GM12873 (cell line): ENCODE results near the gene MCOLN1.

Experiments used
- TF ChIP-seq, protein P1 (sequence below): IDR thresholded peaks from 2 replicates; pipeline ENCODE4 v1.5.1; 2012; ENCODE audit warnings: low read depth, mild to moderate bottlenecking, moderate library complexity, low read length, control low read depth; ENCODE audit not compliant: insufficient read depth; ENCODE audit errors: missing control alignments

MCOLN1 gene

DNA sequence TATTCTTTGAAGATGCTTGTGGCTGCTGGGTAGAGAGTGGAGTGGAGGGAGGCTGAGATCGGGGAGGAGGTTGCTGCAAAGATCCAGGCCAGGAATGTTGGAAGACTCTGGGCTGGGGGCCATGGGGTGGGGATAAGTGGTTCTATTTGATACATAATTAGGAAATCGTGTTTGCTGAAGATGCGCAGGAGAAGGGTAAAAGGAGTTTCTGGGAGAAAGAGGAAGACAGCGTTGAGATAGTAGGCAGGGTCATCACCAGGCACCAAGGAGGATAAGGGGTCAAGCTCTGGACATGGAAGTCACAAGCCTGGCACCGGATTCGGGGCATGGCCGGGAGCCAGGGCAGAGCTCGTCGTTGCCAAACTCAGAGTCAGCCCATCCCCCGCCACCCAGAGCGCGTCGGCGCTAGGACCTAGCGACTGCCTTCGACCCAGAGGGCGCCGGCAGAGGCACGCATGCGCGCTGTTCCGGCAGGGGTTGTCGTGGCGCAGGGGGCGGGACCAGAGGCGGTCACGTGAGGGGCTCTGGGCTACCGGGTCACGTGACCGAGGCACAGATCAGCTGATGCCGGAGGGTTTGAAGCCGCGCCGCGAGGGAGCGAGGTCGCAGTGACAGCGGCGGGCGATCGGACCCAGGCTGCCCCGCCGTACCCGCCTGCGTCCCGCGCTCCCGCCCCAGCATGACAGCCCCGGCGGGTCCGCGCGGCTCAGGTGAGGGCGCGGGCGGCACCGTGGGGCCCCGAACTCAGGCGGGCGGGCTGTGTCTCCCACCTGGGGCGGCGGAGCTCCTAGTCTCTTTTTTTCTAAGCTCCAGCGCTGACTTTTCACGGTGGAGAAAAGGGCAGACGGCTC is at the start of gene MCOLN1:
Gene MCOLN1, plus strand, starts transcription at position 553 of the 851 bp plus-strand sequence. Its CDS starts 127 bp downstream, at position 680.
- TF ChIP-seq, protein P1, sequence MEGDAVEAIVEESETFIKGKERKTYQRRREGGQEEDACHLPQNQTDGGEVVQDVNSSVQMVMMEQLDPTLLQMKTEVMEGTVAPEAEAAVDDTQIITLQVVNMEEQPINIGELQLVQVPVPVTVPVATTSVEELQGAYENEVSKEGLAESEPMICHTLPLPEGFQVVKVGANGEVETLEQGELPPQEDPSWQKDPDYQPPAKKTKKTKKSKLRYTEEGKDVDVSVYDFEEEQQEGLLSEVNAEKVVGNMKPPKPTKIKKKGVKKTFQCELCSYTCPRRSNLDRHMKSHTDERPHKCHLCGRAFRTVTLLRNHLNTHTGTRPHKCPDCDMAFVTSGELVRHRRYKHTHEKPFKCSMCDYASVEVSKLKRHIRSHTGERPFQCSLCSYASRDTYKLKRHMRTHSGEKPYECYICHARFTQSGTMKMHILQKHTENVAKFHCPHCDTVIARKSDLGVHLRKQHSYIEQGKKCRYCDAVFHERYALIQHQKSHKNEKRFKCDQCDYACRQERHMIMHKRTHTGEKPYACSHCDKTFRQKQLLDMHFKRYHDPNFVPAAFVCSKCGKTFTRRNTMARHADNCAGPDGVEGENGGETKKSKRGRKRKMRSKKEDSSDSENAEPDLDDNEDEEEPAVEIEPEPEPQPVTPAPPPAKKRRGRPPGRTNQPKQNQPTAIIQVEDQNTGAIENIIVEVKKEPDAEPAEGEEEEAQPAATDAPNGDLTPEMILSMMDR: no peak

DNA sequence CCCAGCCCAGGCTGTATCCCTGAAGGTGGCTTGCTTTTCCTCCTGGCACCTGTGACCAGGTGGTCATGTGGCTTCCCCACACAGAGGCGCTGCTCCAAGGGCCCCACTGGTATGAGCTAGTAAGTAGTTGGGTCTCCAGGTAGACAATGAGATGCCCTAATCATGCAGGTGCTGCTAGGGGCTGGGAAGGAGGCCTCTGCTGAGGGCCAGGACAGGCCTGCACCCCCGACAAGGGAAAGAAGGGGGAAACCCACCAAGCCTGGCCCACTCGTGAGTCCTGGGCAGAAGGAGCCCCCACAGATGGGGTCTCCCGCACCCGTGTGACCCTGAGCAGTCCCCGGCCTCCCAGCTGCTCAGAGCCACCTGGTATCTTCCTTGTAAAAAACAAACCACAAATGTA is 46.8 kb upstream of the MCOLN1 start:
- TF ChIP-seq, protein P1: no peak

DNA sequence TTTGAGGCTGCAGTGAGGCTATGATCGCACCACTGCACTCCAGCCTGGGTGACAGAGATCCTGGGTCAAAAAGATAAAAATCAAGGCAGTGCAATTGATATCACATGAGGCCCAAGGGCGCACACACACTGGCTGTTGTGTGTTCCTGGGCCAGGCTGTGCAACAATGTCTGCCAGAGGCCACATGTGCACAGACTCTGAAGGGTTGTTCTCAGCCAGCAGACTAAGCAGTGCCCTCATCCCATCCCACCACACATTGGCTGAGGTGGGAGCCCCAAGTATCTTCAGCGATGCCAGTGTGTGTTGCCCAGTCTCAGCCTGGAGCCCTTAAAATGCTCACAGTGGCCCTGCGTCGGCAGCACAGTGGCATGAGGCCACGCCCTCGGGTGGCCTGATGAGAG is 46.2 kb upstream of the MCOLN1 start:
- TF ChIP-seq, protein P1: no peak

DNA sequence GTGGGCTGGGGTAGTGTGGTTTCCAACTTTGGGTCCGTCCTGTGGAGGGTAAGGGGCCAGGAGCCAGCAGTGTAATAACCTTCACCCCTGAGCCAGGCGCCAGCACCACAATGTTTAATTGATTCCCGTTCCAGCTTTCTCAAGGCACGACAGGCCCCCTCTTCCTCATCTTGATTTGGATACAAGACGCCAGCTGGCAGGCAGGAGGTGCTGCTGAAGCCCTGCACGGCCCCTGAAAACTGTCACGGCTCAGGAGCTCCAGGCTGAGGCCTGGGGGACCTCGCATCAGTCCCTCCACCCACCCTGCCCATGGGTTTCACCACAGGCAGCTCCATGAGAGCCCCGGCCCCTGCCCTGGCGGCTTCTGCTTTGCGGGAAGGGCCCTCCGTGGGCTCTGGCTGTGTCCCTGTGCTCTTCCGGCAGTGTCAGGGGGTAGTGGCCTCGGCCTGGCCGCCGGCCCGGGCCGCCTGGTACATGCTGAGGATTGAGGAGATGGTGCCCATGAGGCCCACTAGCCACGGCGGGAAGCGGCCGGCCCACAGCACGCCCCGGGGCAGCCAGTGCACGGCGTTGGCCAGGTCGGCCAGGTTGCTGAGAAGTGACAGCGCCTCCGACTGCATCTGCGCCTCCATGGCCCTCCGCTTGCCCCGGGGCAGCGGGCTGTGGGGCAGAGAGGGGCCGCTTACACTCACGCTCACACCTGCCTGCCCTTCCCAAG is 45.5 kb upstream of the MCOLN1 start:
- TF ChIP-seq, protein P1: no peak

DNA sequence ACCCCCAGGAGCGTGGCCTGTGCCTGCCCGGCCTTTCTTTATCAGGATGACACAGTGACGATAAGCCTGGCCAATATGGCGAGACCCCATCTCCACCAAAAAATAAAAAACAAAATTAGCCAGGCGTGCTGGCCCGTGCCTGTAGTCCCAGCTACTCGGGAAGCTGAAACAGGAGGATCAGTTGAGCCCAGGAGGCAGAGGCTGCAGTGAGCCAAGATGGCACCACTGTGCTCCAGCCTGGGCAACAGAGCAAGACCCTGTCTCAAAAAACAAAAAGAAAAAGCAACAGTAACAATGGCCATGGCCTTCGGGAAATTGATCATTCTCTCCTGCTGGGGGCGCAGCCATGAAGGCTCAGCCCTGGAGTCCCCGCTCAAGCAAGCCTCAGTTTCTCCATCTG is 44.7 kb upstream of the MCOLN1 start:
- TF ChIP-seq, protein P1: no peak

DNA sequence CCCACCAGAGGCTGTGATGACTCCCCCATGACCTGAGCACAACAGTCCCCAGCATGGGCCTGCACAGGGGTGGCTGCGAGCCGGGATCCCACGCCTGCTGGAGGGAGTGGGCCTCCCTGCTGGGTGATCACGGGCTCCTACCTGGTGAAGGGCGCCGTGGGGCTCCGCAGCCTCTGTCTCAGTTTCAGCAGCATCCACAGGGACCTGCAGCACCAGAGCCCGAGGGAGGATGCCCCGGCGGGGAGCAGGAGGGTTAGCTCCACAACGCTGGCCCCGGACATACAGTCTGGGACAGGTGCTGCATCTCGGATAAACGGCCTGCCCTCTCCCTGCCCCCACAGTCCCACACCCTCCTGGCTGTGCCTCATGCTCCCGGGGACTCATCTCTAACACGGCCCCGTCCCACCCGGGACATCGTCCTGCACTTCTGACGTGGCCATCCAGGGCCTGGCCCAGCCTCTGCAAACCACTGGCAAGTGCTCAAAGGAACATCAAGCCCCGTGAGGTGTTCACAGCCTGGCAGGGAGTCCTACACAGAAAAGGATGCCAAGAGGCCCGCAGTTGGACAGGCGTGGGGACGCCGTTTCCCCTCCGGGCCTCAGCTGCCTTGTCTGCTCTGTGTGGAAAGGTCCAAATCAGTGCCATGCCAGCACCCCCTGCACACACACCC is 44.1 kb upstream of the MCOLN1 start:
- TF ChIP-seq, protein P1: no peak

DNA sequence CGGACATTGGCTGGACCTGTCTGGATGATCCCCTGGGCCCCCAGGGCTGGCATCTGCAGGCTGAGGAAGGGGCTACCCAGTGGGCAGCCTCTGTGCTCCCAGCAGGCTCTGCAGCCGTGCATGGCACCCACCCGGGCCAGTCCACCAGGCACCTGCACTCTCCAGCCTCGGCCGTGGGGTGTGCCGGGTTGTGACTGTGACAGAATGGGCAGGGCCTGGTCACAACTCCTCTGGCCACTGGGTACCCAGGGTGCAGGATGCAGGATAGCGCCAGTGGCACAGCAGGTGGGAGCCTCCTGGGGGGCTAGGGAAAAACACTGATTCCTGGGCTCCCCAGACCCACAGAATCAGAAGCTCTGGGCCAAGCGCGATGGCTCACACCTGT is 43.6 kb upstream of the MCOLN1 start:
- TF ChIP-seq, protein P1: no peak
